A549 treated with RU486 at 1 μM for 4 hours (cell line): ENCODE results near the gene TNS2. TPM values are rescaled to one million over a fixed set of nuclear protein-coding genes. Genes with fewer than 3 reads are reported as not detected.

Experiments used
- total RNA-seq: library from RNA; stranded (reverse); fragments of 200-300 nt; extraction: Qiagen RNA extraction; gene quantifications from 5 replicates; pipeline ENCODE4 v1.2.3, GENCODE V29; 2022; ENCODE audit warnings: low read depth

Gene TNS2, protein sequence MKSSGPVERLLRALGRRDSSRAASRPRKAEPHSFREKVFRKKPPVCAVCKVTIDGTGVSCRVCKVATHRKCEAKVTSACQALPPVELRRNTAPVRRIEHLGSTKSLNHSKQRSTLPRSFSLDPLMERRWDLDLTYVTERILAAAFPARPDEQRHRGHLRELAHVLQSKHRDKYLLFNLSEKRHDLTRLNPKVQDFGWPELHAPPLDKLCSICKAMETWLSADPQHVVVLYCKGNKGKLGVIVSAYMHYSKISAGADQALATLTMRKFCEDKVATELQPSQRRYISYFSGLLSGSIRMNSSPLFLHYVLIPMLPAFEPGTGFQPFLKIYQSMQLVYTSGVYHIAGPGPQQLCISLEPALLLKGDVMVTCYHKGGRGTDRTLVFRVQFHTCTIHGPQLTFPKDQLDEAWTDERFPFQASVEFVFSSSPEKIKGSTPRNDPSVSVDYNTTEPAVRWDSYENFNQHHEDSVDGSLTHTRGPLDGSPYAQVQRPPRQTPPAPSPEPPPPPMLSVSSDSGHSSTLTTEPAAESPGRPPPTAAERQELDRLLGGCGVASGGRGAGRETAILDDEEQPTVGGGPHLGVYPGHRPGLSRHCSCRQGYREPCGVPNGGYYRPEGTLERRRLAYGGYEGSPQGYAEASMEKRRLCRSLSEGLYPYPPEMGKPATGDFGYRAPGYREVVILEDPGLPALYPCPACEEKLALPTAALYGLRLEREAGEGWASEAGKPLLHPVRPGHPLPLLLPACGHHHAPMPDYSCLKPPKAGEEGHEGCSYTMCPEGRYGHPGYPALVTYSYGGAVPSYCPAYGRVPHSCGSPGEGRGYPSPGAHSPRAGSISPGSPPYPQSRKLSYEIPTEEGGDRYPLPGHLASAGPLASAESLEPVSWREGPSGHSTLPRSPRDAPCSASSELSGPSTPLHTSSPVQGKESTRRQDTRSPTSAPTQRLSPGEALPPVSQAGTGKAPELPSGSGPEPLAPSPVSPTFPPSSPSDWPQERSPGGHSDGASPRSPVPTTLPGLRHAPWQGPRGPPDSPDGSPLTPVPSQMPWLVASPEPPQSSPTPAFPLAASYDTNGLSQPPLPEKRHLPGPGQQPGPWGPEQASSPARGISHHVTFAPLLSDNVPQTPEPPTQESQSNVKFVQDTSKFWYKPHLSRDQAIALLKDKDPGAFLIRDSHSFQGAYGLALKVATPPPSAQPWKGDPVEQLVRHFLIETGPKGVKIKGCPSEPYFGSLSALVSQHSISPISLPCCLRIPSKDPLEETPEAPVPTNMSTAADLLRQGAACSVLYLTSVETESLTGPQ (N-terminal part only)
- total RNA-seq, result 10.0 to 20.4 TPM (median 17.8 TPM) in 5 replicates

DNA sequence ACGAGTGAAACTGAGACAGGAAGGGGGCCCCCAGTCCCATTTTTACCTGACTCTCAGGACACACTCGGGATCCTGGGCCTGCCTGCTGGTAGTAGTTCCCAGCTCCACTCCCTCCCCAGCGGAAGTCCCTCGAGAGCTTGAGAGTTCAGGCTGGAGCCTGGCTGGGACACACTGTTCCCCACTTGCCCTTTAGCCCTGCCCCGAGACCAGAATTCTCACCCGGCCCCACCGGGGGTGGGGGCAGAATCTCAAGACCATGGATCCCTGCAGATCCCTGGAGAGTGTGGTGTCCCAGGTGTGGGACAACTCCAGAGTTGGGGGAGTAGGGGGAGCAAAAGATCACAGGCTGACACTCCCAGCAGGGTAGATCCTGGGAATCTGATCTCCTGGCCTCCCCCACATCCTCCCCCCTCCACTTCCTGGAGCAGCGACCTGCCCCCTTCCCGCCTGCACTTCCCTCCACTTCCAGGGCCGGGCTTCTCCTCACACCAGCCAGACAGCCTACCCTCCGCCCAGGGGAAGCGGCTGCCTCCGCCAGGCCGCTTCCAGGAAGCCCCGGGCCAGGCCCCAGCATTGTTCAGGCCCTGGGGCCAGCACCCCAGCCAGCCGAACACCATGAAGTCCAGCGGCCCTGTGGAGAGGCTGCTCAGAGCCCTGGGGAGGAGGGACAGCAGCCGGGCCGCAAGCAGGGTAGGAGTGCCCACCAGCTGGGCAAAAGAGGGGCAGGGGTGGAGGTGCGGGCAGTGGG lies at the start of gene TNS2:
TNS2 (plus strand) TSS at position 495 of the 748 bp plus-strand sequence; CDS start at position 616, 121 bp downstream.

DNA sequence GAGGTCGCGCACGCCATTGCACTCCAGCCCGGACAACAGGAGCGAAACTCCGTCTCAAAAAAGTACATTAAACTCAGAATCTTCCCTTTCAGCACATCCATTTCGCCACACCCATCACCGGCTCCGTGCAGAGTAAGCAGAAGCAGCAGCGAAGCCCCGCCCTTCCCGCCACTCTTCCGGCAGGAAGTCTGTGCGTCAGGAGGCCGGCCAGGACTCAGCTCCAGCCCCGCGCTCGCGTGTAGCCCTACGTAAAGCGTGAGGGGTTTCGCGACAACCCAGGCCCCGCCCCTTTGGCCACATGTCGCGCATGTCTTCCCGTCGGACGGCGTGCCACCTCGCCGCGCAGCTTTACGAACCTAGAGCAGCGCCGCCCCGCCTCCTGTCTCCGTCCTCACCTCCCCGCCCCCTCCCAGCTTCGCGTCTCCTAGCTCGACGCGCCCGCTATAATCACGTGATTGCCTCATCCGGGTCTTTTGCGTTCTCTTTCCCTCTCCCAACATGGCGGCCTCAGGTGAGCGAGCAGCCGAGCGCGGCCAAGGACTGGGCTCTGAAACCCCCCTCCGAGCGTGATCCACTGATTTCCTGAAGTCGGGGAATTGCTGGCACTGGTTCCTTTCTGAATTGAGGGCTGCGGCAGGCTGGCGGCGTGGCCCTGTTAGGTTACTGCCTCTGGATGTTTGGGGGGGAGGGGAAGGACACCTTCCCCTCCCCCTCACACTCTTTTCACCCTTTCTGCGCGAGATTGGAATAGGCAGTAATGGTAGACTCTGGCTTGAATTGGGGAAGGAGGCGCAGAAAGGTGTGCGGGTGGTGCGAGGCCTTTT lies 43.7 kb upstream of the TNS2 start, which contains the start of gene EIF4B:
EIF4B (plus strand) TSS at position 471 of the 824 bp plus-strand sequence; CDS start at position 499, 28 bp downstream.

DNA sequence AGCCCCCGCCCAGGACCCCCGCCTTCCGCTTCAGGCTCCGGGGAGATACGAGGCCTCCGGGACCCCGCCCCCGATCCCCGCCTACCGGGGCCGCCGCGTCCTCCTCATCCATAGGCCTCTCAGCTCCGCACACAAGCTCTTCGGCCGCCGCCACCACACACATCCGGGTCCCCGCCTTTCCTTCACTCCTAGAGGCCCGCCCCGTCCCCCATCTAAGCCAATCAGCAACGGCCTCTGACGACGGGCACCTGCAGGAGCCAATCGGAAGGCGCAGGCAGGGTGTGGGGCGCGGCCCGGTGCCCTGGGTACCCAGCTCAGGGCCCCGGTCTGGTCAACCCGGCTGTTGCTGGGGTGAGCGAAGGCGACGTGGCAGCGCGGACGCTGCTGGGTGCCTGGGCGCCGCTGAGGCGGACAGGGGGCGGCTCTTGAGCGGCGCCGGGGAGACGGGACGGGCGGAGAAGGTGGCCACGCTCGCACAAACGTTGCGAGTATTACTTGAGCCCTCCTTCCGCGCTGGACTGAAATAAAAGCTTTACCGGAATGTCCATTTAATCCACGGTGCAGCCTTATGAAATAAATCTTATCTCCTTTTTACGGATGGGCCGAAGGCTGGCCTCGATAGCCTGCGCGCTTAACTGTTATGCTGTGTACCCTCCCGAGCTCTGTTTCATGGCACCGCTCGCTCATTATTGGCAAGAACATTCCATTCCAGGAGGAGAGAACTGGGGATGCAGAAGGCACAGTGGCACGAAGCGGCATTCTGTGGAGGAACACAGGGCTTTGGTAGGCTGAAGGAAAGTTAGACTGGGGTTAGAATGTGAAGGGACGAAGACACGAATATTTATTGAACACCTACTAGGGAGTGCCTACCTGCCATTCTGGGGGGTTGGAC lies 29.6 kb downstream of the TNS2 start, which contains the start of gene SPRYD3:
SPRYD3 (minus strand) TSS at position 165 of the 892 bp plus-strand sequence; CDS start at position 108, 57 bp downstream.

DNA sequence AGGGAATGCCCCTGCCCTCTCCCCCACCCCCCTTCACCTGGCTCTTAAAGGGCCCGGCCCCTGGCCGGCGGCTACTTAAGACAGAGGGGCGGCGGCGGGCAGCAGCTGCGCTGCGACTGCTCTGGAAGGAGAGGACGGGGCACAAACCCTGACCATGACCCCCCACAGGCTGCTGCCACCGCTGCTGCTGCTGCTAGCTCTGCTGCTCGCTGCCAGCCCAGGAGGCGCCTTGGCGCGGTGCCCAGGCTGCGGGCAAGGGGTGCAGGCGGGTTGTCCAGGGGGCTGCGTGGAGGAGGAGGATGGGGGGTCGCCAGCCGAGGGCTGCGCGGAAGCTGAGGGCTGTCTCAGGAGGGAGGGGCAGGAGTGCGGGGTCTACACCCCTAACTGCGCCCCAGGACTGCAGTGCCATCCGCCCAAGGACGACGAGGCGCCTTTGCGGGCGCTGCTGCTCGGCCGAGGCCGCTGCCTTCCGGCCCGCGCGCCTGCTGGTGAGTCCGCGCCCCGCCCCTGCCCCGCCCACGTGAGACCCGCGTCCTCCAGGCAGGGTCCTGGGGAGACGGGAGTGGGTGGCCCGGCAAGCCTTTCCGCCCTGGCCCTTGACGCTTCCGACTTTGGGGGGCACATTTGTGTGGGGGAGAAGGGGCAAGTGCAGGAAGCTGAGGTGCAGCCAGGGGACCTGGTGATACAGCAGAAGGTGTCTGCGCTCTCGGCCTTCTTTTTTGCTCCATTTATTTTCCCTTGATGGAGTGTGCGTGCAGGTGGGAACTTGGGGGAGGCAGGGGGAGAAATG lies 47.9 kb downstream of the TNS2 start, which contains the start of gene IGFBP6:
IGFBP6 (plus strand) TSS at position 104 of the 790 bp plus-strand sequence; CDS start at position 155, 51 bp downstream.

DNA sequence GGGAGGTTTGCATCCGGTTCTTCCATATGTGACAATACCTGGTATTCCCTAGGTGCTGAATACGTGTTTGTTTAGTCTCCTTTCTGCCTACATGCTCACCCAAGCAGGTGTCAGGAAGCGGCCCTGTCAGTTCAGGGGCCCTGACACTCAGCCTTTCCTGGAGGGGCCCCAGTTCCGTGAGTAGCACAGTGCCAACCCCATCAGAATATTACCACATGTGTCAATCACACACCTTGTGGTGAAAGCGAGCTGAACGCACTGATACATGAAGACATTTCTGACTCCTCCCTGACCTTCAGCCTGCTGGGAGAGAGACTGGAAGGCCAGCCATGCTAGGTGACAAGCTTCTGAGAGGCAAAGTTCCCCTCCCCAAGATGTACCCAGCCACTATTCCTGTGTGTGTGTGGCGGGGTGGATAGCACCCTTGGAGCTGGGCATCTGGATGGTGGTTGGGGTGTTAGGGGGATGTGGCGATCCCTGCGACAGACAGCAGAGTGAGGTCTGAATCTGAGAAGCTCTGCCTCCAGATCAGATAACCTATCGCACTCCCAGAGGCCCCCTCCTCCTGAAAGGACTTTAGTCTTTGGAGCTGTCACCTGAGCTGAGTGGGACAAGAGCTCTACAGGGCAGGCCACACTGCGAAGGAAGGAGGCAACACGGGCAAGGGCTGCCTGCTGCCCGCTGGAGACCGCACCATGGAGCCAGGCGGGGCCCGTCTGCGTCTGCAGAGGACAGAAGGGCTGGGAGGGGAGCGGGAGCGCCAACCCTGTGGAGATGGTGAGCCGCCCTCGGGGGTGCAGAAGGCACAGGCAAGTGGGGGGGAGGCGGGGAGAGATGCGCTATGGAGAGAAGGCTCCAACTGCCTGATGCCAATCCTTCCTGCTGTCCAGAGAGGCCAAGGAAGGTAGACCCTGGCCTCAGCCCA lies 53.3 kb downstream of the TNS2 start, which contains the start of gene SOAT2:
SOAT2 (plus strand) TSS at position 604 of the 925 bp plus-strand sequence; CDS start at position 696, 92 bp downstream.

Other genes starting within 250 kb of the TNS2 start
- gene KRT4, start 235.9 kb upstream of the TNS2 start, total RNA-seq, result 2.6 to 4.3 TPM (median 3.1 TPM) in 5 replicates
- gene KRT79, start 215.8 kb upstream of the TNS2 start, total RNA-seq, result 0.21 TPM in 2 of 5 replicates, not detected in the others
- gene KRT78, start 201.1 kb upstream of the TNS2 start, total RNA-seq, result 0.08 TPM in 1 of 5 replicates, not detected in the others
- gene KRT8, start 145.0 kb upstream of the TNS2 start, total RNA-seq, result 2,919 to 3,631 TPM (median 3,474 TPM) in 5 replicates
- gene KRT18, start 100.9 kb upstream of the TNS2 start, total RNA-seq, result 2,005 to 2,508 TPM (median 2,382 TPM) in 5 replicates
- gene EIF4B, start 43.6 kb upstream of the TNS2 start, total RNA-seq, result 250 to 434 TPM (median 269 TPM) in 5 replicates
- gene SPRYD3, start 29.3 kb downstream of the TNS2 start, total RNA-seq, result 32.4 to 37.0 TPM (median 36.1 TPM) in 5 replicates
- 148 to 244 TPM (median 232 TPM) in 5 replicates for gene IGFBP6, start 47.6 kb downstream of the TNS2 start, total RNA-seq
- gene SOAT2, start 53.4 kb downstream of the TNS2 start, total RNA-seq, result 0.15 to 0.29 TPM (median 0.23 TPM) in 5 replicates
- gene ZNF740, start 130.7 kb downstream of the TNS2 start, total RNA-seq, result 14.0 to 18.9 TPM (median 16.7 TPM) in 5 replicates
- 4.7 to 6.9 TPM (median 5.4 TPM) in 5 replicates for gene CSAD, start 130.9 kb downstream of the TNS2 start, total RNA-seq
- 0.23 to 0.59 TPM (median 0.45 TPM) in 5 replicates for gene ITGB7, start 157.2 kb downstream of the TNS2 start, total RNA-seq
- gene RARG, start 182.1 kb downstream of the TNS2 start, total RNA-seq, result 22.0 to 29.7 TPM (median 26.0 TPM) in 5 replicates
- gene ESPL1, start 218.2 kb downstream of the TNS2 start, total RNA-seq, result 15.6 to 22.5 TPM (median 18.2 TPM) in 5 replicates
- 469 to 596 TPM (median 550 TPM) in 5 replicates for gene PFDN5, start 245.5 kb downstream of the TNS2 start, total RNA-seq
- 74.9 to 114 TPM (median 93.0 TPM) in 5 replicates for gene MYG1, start 249.6 kb downstream of the TNS2 start, total RNA-seq